HG02981 (cell line): ENCODE measurements around the gene CALHM6.

Experiments used
- ATAC-seq: cut with Tn5 transposase; IDR thresholded peaks from one replicate; pipeline ENCODE4 v1.9.1; 2021; ENCODE audit warnings: mild to moderate bottlenecking, moderate library complexity; ENCODE audit not compliant: unreplicated experiment

CALHM6 gene

DNA sequence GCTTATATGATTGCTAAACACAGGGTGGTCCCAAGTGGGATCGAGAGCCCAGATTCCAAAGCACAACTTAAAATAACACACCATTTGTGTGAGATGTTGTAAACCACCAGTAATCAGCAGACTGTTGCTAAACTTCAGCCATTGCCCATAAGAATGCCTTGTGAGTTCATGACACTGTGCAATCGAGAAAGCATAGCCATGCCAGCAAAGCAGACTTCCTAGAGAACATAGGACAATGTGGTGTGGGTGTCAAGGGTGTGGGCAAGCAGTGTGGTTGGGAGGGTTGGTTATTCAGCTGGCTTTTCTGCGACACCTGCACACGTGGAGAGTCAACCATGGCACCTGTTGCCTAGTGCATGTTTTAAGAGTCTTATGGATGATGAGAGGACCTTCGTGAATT, 16.1 kb upstream of the CALHM6 start:
- ATAC-seq = no peak

DNA sequence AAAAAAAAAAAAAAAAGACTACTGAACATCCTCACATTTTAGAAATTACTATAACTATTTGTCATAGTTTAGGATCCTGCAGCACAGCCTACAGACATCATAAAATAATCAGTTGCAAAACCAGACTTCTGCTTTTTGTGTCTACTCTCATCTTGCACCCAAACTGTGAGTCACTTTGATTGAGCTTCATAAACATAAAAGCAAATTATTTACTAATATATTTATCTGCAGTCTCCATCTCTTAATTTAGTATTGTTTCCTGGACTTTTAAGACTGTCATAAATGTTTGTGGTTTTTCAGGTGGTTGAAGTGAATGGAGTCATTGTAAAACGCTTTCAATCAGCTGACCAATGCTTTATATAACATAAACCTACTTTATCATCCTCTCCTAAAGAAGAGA, 14.8 kb upstream of the CALHM6 start:
- ATAC-seq = no peak

DNA sequence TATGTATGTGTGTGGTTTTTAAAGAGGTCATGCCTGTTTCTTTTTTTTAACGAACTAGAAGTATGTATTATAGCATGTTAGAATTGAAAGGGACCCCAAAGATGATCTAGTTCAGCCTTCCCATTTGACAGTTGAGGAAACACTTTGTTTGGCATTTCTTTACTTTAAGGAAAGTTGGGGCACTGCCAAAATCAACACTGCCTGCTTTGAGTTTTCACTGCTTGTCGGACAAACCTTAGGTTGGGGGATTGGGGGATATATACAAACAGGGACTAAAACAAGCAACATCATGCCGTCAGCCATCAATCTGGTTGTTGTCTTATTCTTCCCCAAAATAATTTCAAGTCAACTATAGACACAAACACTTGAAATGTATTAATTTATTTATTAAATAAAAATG, 14.1 kb upstream of the CALHM6 start:
- no peak for ATAC-seq

DNA sequence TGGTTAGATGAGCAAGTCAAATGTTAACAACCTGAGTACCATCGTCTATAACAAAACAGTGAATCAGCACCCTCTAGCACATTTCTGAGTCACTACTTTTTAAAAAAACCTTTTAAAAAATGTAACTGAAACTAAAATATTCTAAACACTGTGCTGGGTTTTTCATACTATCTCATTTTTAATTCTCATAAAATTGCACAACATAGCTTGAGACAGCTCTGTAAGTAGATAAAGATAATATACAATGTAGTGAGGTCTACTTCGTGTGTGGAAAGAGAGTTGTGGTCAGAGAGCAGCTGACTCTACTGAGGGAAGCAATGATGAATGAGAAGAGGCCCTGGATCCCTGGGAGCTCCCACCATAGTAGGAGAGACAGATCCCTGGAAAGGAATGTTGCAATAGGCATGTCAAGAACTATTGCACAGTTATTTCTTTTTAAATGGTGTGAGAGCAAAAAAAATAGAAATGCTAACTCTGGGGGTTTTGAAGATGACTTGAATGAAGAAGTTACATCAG, 13.6 kb upstream of the CALHM6 start:
- no peak for ATAC-seq

DNA sequence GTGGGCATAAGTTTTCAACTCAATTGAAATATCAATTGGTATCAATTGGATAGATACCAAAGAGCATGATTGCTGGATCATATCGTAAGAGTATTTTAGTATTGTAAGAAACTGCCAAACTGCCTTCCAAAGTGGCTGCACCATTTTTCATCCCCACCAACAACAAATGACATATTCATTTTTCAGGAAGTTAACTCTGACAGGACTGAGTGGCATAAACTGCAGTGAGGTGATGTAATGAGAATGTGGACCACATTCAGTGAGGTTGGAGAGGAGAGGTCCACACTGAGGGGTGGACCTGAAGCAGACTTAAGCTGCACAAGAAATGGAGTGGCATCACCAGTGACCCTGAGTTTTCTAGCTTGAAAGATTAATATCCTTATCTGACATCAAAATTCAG, 11.6 kb upstream of the CALHM6 start:
- no peak for ATAC-seq

DNA sequence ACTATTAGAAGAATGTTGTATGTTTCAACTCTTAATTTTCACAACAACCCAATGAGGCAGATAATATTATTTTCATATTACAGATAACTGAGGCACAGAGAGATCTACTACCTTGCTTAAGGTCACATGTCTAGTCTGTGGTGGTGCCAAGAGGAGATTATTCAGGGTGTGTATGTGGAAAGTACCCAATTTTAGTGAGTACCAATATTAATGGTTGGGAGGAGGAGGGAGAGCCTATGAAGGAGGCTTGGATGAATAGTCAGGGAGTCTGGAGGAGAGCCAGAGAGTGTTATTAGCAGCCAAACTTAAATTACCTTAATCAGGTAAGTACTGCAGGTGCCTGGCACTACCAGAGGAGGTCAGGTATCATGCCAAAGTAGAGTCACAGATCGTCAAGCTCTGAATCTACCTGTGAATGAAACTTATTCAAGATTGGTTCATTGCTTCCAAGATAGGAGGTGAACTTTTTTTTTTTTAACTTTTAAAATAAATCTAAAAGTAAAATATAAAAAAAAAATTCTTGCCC, 10.9 kb upstream of the CALHM6 start:
- ATAC-seq = no peak

DNA sequence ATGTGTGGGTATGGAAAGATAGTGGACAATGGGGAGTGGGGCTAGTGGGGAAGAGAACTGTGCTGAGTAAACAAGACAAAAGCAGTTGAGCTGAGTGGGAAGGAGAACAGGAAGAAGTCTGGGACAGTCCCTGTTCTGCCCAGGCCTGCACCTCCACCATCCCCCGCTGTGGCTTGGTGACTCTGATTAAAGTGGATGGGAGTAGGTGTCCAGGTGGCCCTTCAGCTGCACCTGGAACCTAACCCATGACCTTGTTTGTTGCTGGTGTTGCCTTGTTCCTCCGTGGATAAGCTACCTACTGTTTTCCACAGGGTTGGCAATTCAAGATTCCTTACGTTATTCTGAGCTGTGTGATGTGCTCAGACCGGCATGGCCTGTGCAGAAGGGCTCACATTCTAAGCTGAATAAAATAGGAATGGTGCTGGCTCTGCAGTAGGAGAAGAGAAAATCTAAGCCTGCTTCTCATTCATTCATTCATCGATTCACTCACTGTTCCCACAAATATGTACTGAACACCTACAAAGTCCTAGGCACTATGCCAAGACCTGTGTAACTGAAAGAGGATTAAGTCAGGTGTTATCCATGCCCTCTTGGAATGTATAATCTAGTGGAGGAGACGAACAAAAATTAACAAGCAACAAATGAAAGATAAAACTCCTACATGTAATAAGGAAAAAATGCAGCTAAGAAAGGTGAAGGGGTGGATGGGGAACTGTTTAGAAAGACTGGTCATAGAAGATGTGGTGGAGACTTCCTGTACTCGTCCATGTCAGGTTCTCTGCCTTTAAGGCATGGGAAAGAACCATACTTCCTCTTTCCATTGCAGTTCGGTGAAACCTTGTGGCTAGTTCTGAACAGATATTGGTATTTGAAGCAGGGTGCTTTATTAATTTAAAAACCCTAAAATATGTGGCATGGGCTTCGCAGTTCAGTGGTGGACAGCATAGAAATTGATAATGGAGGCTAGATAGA, 10.1 kb upstream of the CALHM6 start:
- peak; percentile 80 for ATAC-seq

DNA sequence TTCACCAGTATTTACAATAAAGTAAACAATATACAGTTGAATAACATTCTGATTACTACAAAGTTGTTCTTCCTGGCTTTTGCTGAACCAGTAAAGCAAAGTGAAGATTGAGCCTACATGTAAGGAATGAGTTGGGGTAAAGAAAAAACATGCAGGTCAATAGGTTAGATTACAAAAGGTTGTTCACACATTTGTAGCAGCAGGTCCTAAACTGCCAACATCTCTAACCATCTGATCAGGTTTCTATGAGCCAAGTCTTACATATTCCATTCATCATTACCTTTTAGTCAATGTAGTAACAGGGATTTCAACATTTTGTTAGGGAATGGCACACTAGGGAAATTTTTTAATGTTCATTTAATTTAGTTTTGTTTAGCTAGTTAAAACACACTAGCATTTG, 9.3 kb upstream of the CALHM6 start:
- no peak for ATAC-seq

DNA sequence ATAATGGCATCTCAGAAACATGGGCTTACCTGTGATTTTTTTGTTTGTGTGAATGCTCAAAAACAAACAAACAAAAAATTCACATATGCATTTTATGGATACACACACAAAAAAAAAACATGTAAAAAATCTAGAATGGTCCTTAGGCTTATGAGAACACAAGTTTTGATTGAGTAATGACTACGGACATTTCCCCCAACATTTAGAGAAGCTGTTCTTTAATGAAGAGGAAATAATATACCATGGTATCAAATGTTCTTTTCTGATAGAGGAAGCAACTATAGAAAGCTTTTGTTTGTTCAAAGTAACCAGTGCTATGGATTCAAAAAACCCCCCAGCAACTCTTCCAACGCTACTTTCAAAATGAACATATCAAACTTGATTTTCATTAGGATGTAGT, 8.6 kb upstream of the CALHM6 start:
- no peak for ATAC-seq

DNA sequence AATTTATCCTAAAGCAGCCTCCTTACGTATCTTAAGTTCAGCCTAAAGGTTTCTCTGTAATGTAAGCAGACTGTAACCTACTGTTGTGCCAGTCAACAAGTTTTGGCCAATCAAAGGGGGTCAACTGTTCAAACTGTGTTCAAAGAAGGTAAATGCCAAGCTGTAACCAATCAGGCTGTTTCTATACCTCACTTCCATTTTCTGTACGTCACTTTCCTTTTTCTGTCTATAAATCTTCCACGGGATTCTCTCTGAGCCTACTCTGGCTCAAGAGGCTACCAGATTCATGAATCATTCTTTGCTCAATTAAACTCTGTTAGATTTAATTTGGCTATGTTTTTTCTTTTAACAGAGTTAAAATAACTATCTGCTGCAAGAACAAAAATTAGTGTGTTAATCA, 5.1 kb upstream of the CALHM6 start:
- ATAC-seq = no peak

DNA sequence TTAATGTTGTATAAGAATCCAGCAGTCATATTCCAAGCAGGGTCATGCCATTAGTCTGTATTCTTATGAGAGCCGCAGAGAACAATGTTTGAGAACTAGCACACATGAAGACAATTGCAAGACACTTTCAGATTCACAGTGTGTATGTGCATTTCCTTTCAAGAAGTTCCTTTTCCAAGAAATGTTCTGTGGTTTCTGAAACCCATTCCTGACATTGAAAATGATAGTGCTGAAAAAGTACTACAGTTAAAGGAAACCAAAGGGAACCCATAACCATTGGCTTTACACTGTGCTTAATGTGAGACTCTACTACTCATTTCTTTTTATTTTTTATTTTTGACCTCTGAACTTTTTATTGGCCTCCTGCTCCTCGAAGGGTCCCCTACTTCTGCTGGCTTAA, 4.2 kb upstream of the CALHM6 start:
- ATAC-seq = no peak

DNA sequence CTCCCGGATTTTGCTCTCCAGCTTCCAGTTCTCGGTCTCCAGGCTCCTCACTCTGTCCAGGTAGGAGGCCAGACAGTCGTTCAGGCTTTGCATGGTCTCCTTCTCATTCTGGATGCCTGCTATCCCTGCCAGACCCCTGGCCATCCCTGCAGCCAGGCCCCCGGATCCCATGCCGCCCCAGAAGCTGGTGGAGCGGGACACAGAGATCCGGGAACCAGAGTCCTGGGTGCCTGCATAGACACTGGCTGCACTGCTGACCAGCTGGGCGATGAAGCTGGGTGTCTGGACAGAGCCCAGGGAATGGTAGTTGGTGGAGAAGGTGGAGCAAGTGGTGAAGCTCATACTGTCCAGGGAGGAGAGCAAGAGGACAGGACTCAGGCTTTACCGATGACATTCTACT, 2.9 kb upstream of the CALHM6 start:
- no peak for ATAC-seq

DNA sequence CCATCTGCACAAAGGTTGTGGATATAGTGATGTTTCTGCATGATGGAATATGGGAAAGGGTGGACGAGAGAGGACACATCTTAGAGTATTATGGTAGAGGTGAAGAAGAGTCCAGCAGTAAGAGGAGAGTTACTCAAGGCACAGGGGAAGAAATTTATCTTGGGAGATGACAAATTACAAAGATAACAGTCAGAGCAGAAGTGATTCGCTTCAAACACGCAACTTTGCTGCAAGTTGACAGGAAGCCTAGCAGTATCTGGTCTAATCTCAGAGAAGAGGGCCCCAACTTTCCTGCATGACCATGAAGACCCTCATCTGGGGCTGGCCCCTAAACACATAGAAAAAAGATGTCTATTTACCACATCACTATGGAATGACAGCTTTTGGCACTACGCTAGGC, 1.2 kb upstream of the CALHM6 start:
- no peak for ATAC-seq

DNA sequence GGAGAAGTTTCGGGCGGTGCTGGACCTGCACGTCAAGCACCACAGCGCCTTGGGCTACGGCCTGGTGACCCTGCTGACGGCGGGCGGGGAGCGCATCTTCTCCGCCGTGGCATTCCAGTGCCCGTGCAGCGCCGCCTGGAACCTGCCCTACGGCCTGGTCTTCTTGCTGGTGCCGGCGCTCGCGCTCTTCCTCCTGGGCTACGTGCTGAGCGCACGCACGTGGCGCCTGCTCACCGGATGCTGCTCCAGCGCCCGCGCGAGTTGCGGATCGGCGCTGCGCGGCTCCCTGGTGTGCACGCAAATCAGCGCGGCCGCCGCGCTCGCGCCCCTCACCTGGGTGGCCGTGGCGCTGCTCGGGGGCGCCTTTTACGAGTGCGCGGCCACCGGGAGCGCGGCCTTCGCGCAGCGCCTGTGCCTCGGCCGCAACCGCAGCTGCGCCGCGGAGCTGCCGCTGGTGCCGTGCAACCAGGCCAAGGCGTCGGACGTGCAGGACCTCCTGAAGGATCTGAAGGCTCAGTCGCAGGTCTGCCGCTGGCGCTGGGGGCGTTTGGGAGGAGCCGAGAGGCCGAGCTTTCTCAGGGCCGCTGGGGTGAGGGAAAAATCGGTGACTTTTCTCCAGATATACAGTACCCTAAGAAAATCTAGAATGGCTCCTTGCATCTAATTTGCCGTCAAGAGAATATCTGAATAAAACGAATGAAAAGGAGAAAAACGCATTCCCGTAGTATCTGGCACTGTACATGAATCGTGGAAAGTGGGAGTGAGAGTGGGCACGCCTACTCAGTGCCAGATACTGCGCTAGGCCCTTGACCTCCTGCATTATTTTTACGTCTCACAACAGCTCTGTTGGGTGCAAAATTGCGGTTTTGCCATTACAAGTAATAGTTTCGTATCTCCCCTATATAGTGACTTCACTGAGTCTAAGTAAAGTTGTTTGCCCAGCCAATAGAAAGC, 1.0 kb downstream of the CALHM6 start:
- peak; percentile 76 for ATAC-seq

DNA sequence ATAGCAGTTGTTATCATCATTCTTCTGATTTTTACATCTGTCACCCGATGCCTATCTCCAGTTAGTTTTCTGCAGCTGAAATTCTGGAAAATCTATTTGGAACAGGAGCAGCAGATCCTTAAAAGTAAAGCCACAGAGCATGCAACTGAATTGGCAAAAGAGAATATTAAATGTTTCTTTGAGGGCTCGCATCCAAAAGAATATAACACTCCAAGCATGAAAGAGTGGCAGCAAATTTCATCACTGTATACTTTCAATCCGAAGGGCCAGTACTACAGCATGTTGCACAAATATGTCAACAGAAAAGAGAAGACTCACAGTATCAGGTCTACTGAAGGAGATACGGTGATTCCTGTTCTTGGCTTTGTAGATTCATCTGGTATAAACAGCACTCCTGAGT, 2.1 kb downstream of the CALHM6 start:
- ATAC-seq = no peak

DNA sequence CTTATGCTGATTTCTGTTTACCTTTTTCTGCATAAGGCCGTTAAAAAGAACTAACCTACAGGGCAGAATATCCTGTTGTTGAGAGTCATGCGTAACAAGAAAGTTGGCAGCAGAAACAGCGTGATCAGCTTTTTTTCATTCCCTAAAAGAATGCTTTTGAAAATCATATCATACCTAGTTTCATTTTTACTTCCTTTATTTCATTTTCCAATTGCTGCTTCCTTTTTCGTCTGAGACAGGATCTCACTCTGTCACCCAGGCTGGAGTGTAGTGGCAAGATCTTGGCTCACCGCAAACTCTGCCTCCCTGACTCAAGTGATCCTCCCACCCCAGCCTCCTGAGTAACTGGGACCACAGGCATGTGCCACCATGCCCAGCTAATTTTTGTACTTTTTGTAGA, 4.1 kb downstream of the CALHM6 start:
- ATAC-seq = no peak

DNA sequence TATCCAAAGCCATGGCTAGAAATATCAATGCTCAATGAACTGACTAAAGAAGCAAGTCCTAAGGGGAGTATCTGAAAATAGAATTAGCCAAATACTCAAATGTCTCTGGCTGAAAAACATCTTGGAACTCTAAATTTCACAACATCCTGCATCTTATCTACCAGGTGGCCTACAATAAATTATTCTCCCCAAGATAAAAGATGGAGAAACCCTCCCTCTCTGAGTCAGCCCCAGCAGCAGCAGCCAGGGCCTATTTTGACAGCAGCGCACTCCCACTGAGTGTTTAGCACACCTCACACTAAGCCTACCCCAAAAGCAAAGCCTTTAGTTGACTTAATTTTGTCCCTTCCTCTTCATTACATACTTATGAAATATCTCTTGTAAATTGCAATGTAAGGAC, 5.9 kb downstream of the CALHM6 start:
- ATAC-seq = no peak

DNA sequence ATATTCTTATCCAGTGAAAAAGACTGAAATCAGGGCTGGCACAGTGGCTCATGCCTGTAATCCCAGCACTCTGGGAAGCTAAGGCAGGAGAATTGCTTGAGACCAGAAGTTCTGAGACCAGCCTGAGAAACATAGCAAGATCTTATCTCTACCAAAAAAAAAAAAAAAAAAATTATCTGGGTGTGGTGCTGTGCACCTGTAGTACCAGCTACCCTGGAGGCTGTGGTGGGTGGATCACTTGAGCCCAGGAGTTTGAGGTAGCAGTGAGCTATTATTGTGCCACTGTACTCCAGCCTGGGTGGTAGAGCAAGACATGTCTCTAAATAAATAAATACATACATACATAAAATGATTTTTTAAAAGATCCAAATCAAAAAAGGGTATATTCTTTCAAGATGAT, 6.3 kb downstream of the CALHM6 start:
- ATAC-seq = no peak

DNA sequence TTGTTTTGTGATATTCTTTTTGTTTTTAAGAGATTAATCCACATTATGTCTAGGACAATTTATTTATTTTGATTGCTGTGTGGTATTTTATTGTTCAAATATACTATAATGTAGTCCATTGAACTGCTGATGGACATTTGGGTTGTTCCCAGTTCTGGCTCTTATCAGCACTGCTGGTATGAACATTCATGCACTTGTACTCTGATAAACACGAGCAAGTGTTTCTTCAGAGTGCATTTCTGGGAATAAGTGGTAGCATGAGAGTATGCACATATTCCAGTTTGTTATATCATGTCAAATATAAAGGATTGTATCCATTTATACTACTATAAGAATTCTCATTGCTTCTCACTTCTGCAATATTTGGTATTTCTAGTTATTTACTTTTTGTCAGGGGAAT, 7.1 kb downstream of the CALHM6 start:
- ATAC-seq = no peak

DNA sequence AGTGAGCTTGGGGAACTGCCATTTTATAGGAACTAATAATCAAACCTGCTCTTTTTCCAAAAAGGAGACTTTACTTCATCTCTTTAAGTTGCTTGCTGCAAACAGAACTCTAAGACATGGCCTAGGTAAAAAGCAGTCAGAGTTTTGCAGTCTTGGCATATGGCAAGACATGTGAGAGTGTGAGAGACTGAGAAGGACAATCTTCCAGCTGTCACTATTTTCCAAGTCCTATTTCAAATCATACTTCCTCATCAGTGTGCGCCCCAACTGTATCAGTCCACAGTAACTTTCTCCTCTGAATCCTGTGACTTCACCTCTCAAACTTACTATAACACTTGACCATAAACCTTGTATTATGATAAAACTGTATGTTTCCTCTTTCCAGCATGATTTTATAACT, 10.4 kb downstream of the CALHM6 start:
- ATAC-seq = no peak

DNA sequence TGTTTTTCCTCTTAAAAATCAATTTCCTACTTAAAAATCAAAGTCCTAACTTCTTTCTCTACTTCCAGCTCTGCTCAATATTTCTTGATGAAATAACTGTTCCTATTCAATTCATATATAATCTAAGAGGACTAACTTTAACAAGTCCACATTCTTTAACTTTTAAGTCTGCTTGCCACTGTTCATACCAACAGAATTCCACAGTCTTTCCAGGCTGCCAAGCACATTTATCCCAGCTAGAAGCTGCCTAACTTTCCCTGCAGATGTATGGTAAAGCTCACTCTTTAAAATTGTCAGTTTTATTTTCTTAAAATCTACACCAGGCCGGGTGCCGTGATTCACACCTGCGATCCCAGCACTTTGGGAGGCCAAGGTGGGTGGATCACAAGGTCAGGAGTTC, 11.5 kb downstream of the CALHM6 start:
- no peak for ATAC-seq
